DOHH2 (cell line): Measurements from ENCODE around the gene FYCO1.

Experiments
- EZH2phosphoT487 ChIP-seq: fragments of 200-600 bp; sonication (generic); IDR thresholded peaks from 2 replicates; pipeline ENCODE4 v1.6.1; 2017; ENCODE audit warnings: borderline replicate concordance, mild to moderate bottlenecking, antibody characterized with exemption, low read length, moderate library complexity, mixed read lengths
- TF ChIP-seq, protein P1 (sequence below): fragments of 200-600 bp; sonication (generic); IDR thresholded peaks from one replicate; pipeline ENCODE4 v1.5.1; 2014; ENCODE audit warnings: antibody characterized with exemption, mild to moderate bottlenecking, low read depth, low read length; ENCODE audit not compliant: poor library complexity, severe bottlenecking

GRCh38 chr3:46010519-46011113 is 15.0 kb upstream of the FYCO1 start:
- TF ChIP-seq, protein P1, sequence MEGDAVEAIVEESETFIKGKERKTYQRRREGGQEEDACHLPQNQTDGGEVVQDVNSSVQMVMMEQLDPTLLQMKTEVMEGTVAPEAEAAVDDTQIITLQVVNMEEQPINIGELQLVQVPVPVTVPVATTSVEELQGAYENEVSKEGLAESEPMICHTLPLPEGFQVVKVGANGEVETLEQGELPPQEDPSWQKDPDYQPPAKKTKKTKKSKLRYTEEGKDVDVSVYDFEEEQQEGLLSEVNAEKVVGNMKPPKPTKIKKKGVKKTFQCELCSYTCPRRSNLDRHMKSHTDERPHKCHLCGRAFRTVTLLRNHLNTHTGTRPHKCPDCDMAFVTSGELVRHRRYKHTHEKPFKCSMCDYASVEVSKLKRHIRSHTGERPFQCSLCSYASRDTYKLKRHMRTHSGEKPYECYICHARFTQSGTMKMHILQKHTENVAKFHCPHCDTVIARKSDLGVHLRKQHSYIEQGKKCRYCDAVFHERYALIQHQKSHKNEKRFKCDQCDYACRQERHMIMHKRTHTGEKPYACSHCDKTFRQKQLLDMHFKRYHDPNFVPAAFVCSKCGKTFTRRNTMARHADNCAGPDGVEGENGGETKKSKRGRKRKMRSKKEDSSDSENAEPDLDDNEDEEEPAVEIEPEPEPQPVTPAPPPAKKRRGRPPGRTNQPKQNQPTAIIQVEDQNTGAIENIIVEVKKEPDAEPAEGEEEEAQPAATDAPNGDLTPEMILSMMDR = no peak
- TF ChIP-seq EZH2phosphoT487 = no peak
